ENCODE data around the gene IQGAP2. TPM values are rescaled to one million over a fixed set of nuclear protein-coding genes. Genes with fewer than 3 reads are reported as not detected.

The IQGAP2 gene
- polyA plus RNA-seq, 1 donor (not counting 4 experiments of a cell fraction or from before 2014, with no cell fraction given) = 0.14 TPM

GRCh38 chr5:76497986-76498717, 95.1 kb downstream of the IQGAP2 start:
- no peaks in the 10 kb centered on the region for H4K20me1 ChIP-seq (ENCODE audit: control insufficient read depth, extremely low read depth, insufficient read depth, low read length)
- H3K79me2 ChIP-seq (ENCODE audit: control insufficient read depth, insufficient read depth, low read length) = no peaks in the 10 kb centered on the region
- H3K4me3 ChIP-seq (ENCODE audit: control insufficient read depth in 2 of 3, extremely low read depth in 1 of 3, insufficient read depth in 2 of 3, low read depth in 1 of 3, low read length in 3 of 3) = no peak overlapping the region
- H3K36me3 ChIP-seq (ENCODE audit: control insufficient read depth in 2 of 2, extremely low read depth in 1 of 2, insufficient read depth in 2 of 2, low read length in 2 of 2) = no peaks in the 10 kb centered on the region
- FAIRE-seq (no peak), DNase-seq (ENCODE audit: low read depth, low spot score) (no peak)
- H3K4me1 ChIP-seq (ENCODE audit: control insufficient read depth, extremely low read depth, insufficient read depth, low read length) = no peaks in the 10 kb centered on the region
- dilution Hi-C loops (cut with MboI; ENCODE audit: extremely low pct_ligation_motif_present, low sequenced_read_pairs) = no loop called here
- no peaks in the 10 kb centered on the region for H3K9me1 ChIP-seq (ENCODE audit: control insufficient read depth, extremely low read depth, insufficient read depth, low read length)
- no peaks in the 10 kb centered on the region for H3K27me3 ChIP-seq (ENCODE audit: control insufficient read depth, extremely low read depth, insufficient read depth, low read length)
- no peaks in the 10 kb centered on the region for H3K9me3 ChIP-seq (ENCODE audit: control insufficient read depth, low read depth, low read length)
- H3K9ac ChIP-seq (ENCODE audit: control insufficient read depth, extremely low read depth, insufficient read depth, low read length) = no peak overlapping the region
- H3K4me2 ChIP-seq (ENCODE audit: control insufficient read depth, extremely low read depth, insufficient read depth, low read depth, low read length) = no peak overlapping the region
- no peak for TF ChIP-seq CTCF (optimal IDR thresholded peaks at IDR 0.05 in 1 of 3, IDR thresholded peaks at IDR 0.05 in 1 of 3, conservative IDR thresholded peaks at IDR 0.05 in 1 of 3; ENCODE audit: extremely low read depth in 1 of 3, insufficient read depth in 2 of 3, low read length in 3 of 3)
- TF ChIP-seq EZH2 (IDR thresholded peaks at IDR 0.05; ENCODE audit: low read length) = no peak
- H2AFZ ChIP-seq (ENCODE audit: control insufficient read depth, low read length) = no peak overlapping the region
- H3K27ac ChIP-seq (ENCODE audit: control insufficient read depth, insufficient read depth, low read length) = no peak overlapping the region

- no peak for FAIRE-seq
Observed at GRCh38 chr5:76499507-76500161, 96.5 kb downstream of the IQGAP2 start.

More at GRCh38 chr5:76499507-76500161, 96.5 kb downstream of the IQGAP2 start:
- Histone ChIP-seq H3K27me3 (ENCODE audit: control insufficient read depth, extremely low read depth, insufficient read depth, low read length) (no peaks in the 10 kb centered on the region), H3K36me3 (ENCODE audit: control insufficient read depth in 2 of 2, extremely low read depth in 1 of 2, insufficient read depth in 2 of 2, low read length in 2 of 2) (no peaks in the 10 kb centered on the region), H3K4me2 (ENCODE audit: control insufficient read depth, extremely low read depth, insufficient read depth, low read depth, low read length) (no peak overlapping the region), H2AFZ (ENCODE audit: control insufficient read depth, low read length) (no peak overlapping the region), H3K4me3 (ENCODE audit: control insufficient read depth in 2 of 3, extremely low read depth in 1 of 3, insufficient read depth in 2 of 3, low read depth in 1 of 3, low read length in 3 of 3) (no peak overlapping the region), H3K9me1 (ENCODE audit: control insufficient read depth, extremely low read depth, insufficient read depth, low read length) (no peaks in the 10 kb centered on the region), H3K9ac (ENCODE audit: control insufficient read depth, extremely low read depth, insufficient read depth, low read length) (no peak overlapping the region), H3K9me3 (ENCODE audit: control insufficient read depth, low read depth, low read length) (no peaks in the 10 kb centered on the region), H3K4me1 (ENCODE audit: control insufficient read depth, extremely low read depth, insufficient read depth, low read length) (no peaks in the 10 kb centered on the region), H3K79me2 (ENCODE audit: control insufficient read depth, insufficient read depth, low read length) (no peaks in the 10 kb centered on the region), H3K27ac (ENCODE audit: control insufficient read depth, insufficient read depth, low read length) (no peak overlapping the region), H4K20me1 (ENCODE audit: control insufficient read depth, extremely low read depth, insufficient read depth, low read length) (no peaks in the 10 kb centered on the region)
- DNase-seq (ENCODE audit: low read depth, low spot score) = no peak
- no peak for TF ChIP-seq EZH2 (IDR thresholded peaks at IDR 0.05; ENCODE audit: low read length)
- TF ChIP-seq CTCF (optimal IDR thresholded peaks at IDR 0.05 in 1 of 3, IDR thresholded peaks at IDR 0.05 in 1 of 3, conservative IDR thresholded peaks at IDR 0.05 in 1 of 3; ENCODE audit: extremely low read depth in 1 of 3, insufficient read depth in 2 of 3, low read length in 3 of 3) = no peak
- dilution Hi-C loops (cut with MboI; ENCODE audit: extremely low pct_ligation_motif_present, low sequenced_read_pairs) = no loop called here

All from keratinocyte (primary cell).